GM12873 (cell line): Measurements from ENCODE around the gene SPTLC3.

Source experiments
- CTCF ChIP-seq: IDR thresholded peaks from 2 replicates; pipeline ENCODE4 v1.5.1; 2012; ENCODE audit warnings: low read depth, mild to moderate bottlenecking, moderate library complexity, low read length, control low read depth; ENCODE audit not compliant: insufficient read depth; ENCODE audit errors: missing control alignments

Gene SPTLC3

GRCh38 chr20:13186043-13186774 lies 177.4 kb downstream of the SPTLC3 start:
- no peak for TF ChIP-seq CTCF

DNA sequence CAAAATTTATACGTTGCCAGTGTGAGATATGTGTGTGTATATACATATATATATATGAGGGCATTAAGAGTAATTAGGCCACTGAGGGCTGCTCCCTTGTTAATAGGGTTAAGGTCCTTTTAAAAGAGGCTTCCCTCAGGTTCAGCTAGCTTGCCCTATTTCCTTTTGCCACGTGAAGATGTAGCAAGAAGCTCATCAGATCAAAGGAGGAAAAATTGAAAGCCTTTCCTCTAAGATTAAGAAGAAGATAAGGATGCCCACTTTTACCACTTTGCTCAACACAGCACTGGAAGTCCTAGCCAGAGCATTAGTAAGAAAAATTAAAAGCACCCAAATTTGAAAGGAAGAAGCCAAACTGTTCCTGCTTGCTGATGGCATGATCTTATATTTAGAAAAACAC lies 179.1 kb downstream of the SPTLC3 start:
- TF ChIP-seq CTCF: no peak

DNA sequence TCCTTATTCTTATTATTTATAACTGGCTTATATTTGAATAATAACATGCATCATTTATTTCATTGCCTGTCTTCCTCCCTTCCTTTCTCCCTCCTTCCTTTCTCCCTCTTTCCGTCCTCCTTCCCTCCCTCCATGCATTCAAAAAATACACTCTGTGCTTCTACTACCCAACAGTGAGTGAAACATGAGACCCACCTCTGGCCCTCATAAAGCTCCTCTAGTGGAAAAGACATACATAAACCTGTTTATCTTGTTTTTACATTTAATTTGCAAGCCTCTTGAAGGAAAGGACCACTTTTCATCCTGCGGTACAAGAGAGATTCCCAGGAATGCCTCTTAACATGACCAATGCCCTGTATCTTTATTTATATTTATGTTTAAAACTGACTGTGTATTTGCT lies 190.5 kb downstream of the SPTLC3 start:
- TF ChIP-seq CTCF: no peak

DNA sequence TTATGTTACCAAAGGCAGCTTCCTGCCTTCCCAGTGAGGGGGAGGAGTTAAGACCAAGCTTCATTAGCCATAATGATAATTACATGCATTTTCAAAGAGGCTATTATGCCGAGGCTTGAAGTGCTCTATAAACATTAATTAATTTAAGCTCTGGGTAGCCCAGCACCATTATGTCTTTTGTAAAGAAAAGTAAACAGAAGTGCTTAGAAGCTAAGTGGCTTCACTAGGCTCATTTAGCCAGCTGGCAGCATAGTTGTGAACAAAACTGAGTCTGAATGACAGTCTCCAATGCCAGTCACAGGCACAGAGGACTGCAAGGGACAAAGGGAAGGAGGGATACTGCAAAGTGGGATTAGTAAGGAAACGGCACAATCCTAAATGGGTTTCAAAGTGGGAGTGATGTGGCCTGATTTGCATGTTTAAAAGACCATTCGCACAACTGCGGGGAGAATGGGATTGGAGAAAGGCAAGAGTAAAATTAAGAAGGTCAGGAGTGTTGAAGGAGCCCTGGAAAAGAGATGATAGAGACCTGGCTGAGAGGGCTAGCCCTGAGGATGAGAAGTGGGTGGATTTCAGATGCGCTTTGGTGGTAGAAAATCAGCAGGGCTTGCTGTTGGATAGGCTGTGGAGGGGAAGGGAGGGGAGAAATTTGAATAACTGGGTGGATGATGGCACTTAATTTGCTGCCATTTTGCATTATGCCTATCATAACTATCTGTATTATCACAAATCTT lies 192.2 kb downstream of the SPTLC3 start:
- TF ChIP-seq CTCF: no peak

DNA sequence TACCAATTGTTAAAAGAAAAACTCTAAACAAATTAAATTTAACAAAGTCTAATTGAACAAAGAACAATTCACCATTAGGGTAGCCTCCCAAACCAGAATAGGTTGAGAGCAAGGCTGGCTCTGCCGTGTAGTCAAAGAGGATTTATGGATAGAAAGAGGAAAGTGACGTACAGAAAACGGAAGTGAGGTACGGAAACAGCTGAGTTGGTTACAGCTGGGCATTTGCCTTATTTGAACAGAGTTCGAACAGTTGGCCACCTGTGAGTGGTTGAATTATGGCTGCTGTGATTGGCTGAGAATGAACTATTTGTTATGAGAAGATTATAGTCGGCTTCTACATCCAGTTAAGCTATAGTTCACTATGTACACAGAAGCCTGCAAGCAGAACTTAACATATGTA lies 193.8 kb downstream of the SPTLC3 start:
- TF ChIP-seq CTCF: no peak

DNA sequence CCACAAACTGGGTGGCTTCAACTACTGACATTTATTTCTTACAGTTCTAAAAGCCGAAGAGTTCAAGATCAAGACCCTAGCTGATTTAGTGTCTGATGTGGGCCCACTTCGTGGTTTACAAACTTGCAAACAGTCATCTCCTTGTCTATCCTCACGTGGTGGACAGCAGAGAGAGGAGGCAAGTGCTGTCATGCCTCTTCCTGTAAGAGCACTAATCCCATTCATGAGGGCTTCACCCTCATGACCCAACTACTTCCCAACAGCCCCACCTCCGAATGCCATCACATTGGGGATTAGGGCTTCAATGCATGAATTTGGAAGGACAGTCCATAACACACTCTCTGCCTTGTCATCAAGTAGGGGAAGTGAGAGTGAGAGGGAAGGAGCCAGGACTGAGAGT lies 196.7 kb downstream of the SPTLC3 start:
- TF ChIP-seq CTCF: no peak

GRCh38 chr20:13205848-13206434 lies 197.2 kb downstream of the SPTLC3 start:
- no peak for TF ChIP-seq CTCF
